IMR-90 (cell line): ENCODE results near the gene ZNF738. TPM values are rescaled to one million over a fixed set of nuclear protein-coding genes. Genes with fewer than 3 reads are reported as not detected.

Experiments
- ATAC-seq: fragments of 200-7000 bp; cut with Tn5 transposase; 2 replicates; pipeline ENCODE4 v1.9.1; 2020; ENCODE audit warnings: low read depth, mild to moderate bottlenecking, moderate library complexity
- BruUV-seq: library from RNA; stranded (reverse); fragments of 400-500 nt; replicated peaks from 2 replicates; lab custom pipeline; 2021; lab: Mats Ljungman, UMichigan
- CTCF ChIA-PET: fragments of 300-600 bp; formaldehyde crosslinking; extraction: SDS; loops from one replicate; lab custom pipeline; 2021; ENCODE audit warnings: antibody characterized with exemption; lab: Yijun Ruan, JAX
- POLR2A ChIA-PET: fragments of 300-600 bp; sonication (Branson Sonifier 250); formaldehyde crosslinking; loops from one replicate; lab custom pipeline; 2022; ENCODE audit warnings: antibody characterized with exemption; ENCODE audit not compliant: unreplicated experiment; lab: Charles Lee
- DNase-seq: peaks from one replicate; pipeline ENCODE4 v3.0.0; 2013
- H2AFZ ChIP-seq: replicated peaks from 2 replicates; pipeline ENCODE3; 2013; ENCODE audit warnings: low read length, mild to moderate bottlenecking; ENCODE audit not compliant: poor library complexity
- H2AK5ac ChIP-seq: 2 replicates; pipeline ENCODE4 v1.6.1; 2013; ENCODE audit warnings: low read depth, low read length, inconsistent platforms
- H2AK9ac ChIP-seq: replicated peaks from 2 replicates; pipeline ENCODE3; 2013; ENCODE audit warnings: mild to moderate bottlenecking, low read depth, low read length, moderate library complexity; ENCODE audit not compliant: poor library complexity
- H2BK120ac ChIP-seq: 2 replicates; pipeline ENCODE4 v1.6.1; 2013; ENCODE audit warnings: low read depth, low read length, inconsistent platforms
- H2BK15ac ChIP-seq: 3 replicates; pipeline ENCODE4 v1.6.1; 2013; ENCODE audit warnings: low read depth, low read length, inconsistent platforms
- H2BK20ac ChIP-seq: 2 replicates; pipeline ENCODE4 v1.6.1; 2013; ENCODE audit warnings: low read depth, mild to moderate bottlenecking, inconsistent platforms, low read length, moderate library complexity
- H2BK5ac ChIP-seq: 2 replicates; pipeline ENCODE4 v1.6.1; 2013; ENCODE audit warnings: mild to moderate bottlenecking, low read depth, low read length, inconsistent platforms; ENCODE audit not compliant: poor library complexity, severe bottlenecking
- H3K14ac ChIP-seq: replicated peaks from 2 replicates; pipeline ENCODE4 v1.6.1; 2013; ENCODE audit warnings: low read depth, low read length, inconsistent platforms
- H3K18ac ChIP-seq: 2 replicates; pipeline ENCODE4 v1.6.1; 2013; ENCODE audit warnings: low read depth, low read length, control low read depth
- H3K23ac ChIP-seq: 2 replicates; pipeline ENCODE4 v1.6.1; 2013; ENCODE audit warnings: low read depth, low read length, inconsistent platforms
- H3K27ac ChIP-seq: 2 replicates; pipeline ENCODE4 v1.5.1; 2013; ENCODE audit warnings: mild to moderate bottlenecking, control low read depth, low read length; ENCODE audit not compliant: insufficient read depth
- H3K27me3 ChIP-seq: 2 replicates; pipeline ENCODE4 v1.6.1; 2013; ENCODE audit warnings: low read length; ENCODE audit not compliant: control insufficient read depth, insufficient read depth
- H3K36me3 ChIP-seq: 2 replicates; pipeline ENCODE4 v1.6.1; 2013; ENCODE audit warnings: low read length, mixed read lengths; ENCODE audit not compliant: control insufficient read depth, insufficient read depth
- H3K4ac ChIP-seq: 2 replicates; pipeline ENCODE4 v1.6.1; 2013; ENCODE audit warnings: low read depth, low read length, inconsistent platforms
- H3K4me1 ChIP-seq: 2 replicates; pipeline ENCODE4 v1.6.1; 2013; ENCODE audit warnings: low read length, mixed read lengths; ENCODE audit not compliant: control insufficient read depth, insufficient read depth
- H3K4me2 ChIP-seq: 2 replicates; pipeline ENCODE4 v1.6.1; 2013; ENCODE audit warnings: low read depth, mild to moderate bottlenecking, control low read depth, low read length, moderate library complexity
- H3K4me3 ChIP-seq: 2 replicates; pipeline ENCODE4 v1.5.1; 2013; ENCODE audit warnings: low read depth, mild to moderate bottlenecking, control low read depth, low read length, moderate library complexity; ENCODE audit not compliant: insufficient read depth
- H3K56ac ChIP-seq: 2 replicates; pipeline ENCODE4 v1.6.1; 2013; ENCODE audit warnings: low read length, inconsistent platforms; ENCODE audit not compliant: insufficient read depth; ENCODE audit errors: extremely low read depth
- H3K79me1 ChIP-seq, 2 experiments: 2 replicates each; pipeline ENCODE4 v1.6.1; 2013; ENCODE audit warnings: low read length in 2 of 2, inconsistent platforms in 1 of 2, low read depth in 1 of 2
- H3K9ac ChIP-seq: 2 replicates; pipeline ENCODE4 v1.6.1; 2013; ENCODE audit warnings: low read depth, low read length, control low read depth
- H3K9me1 ChIP-seq: 2 replicates; pipeline ENCODE4 v1.6.1; 2013; ENCODE audit warnings: low read length, inconsistent platforms; ENCODE audit not compliant: insufficient read depth
- H3K9me3 ChIP-seq: 2 replicates; pipeline ENCODE4 v1.6.1; 2013; ENCODE audit warnings: low read length; ENCODE audit not compliant: control insufficient read depth, insufficient read depth
- H4K20me1 ChIP-seq: 2 replicates; pipeline ENCODE4 v1.6.1; 2013; ENCODE audit warnings: low read length, inconsistent platforms; ENCODE audit not compliant: insufficient read depth
- H4K5ac ChIP-seq: 2 replicates; pipeline ENCODE4 v1.6.1; 2013; ENCODE audit warnings: mild to moderate bottlenecking, low read depth, low read length, control low read depth
- H4K8ac ChIP-seq, 2 experiments: 2 replicates each; pipeline ENCODE4 v1.6.1; 2013; ENCODE audit warnings: low read depth in 2 of 2, low read length in 2 of 2, control low read depth in 1 of 2, inconsistent platforms in 1 of 2
- H4K91ac ChIP-seq: 2 replicates; pipeline ENCODE4 v1.6.1; 2013; ENCODE audit warnings: low read depth, low read length, inconsistent platforms; ENCODE audit not compliant: insufficient read depth
- CTCF ChIP-seq: conservative IDR thresholded peaks from 2 replicates; pipeline ENCODE4 v1.5.1; 2012; ENCODE audit warnings: mild to moderate bottlenecking, low read depth, low read length, improper control_type of control experiment
- RCOR1 ChIP-seq: IDR thresholded peaks from 2 replicates; pipeline ENCODE4 v1.6.1; 2012; ENCODE audit warnings: mild to moderate bottlenecking, low read length, improper control_type of control experiment; ENCODE audit not compliant: insufficient replicate concordance
- WGBS, 2 experiments: methylation state at CpG; one replicate each; pipeline versions ENCODE4 v1.1.5 to v1.1.7; 2013; ENCODE audit warnings: missing lambda C conversion rate in 2 of 2; ENCODE audit not compliant: insufficient read length in 1 of 2; ENCODE audit errors: extremely low coverage in 2 of 2; 5-methylcytosine and 5-hydroxymethylcytosine counted together
- dilution Hi-C: fragments of 300-500 bp; cut with HindIII; formaldehyde crosslinking; loops from one replicate; pipeline ENCODE4 v1.14.3; 2018; ENCODE audit warnings: low sequenced_read_pairs; ENCODE audit not compliant: unreplicated experiment
- in situ Hi-C: fragments of 300-500 bp; cut with MboI; formaldehyde crosslinking; loops from 3 replicates; pipeline ENCODE4 v1.14.3; 2019; ENCODE audit warnings: low sequenced_read_pairs, inconsistent platforms, mixed read lengths
- intact Hi-C: fragments of 100-400 bp; cut with micrococcal nuclease; formaldehyde crosslinking; loops from 2 replicates; pipeline ENCODE4 v1.10.0; 2022
- polyA plus RNA-seq, 3 experiments: library from polyadenylated mRNA; depleted of rRNA; stranded (reverse); fragments of >200 nt; gene quantifications; 2 replicates each; pipeline ENCODE4 v1.2.3, GENCODE V29; 2012; ENCODE audit warnings: low replicate concordance in 1 of 3
- total RNA-seq: library from RNA; depleted of rRNA; stranded (reverse); fragments of >200 nt; gene quantifications from 2 replicates; pipeline ENCODE4 v1.2.3, GENCODE V29; 2012

Gene ZNF738
- total and polyA plus RNA-seq, 2 of the 4 experiments (the other 2 are of a cell fraction), result 2.7 to 7.3 TPM

DNA sequence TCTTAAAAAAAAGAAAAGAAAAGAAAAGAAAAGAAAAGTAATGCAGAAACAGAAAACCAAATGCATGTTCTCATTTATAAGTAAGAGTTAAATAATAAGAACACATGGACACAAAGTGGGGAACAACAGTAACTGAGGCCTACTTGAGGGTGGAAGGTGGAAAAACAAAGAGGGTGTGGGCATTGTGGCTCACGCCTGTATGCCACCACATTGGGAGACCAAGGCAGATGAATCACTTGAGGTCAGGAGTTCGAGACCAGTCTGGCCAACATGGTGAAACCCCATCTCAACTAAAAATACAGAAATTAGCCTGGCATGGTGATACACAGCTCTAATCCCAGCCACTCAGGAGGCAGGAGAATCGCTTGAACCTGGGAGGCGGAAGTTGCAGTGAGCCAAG is 37.7 kb upstream of the ZNF738 start:
- H4K8ac ChIP-seq, result no peak overlapping the region
- intact Hi-C loops, result no loop called here
- H3K23ac ChIP-seq, result no peak overlapping the region
- no TSS peak for BruUV-seq
- H3K27me3 ChIP-seq, result no peaks in the 10 kb centered on the region
- no peak overlapping the region for H2AK9ac ChIP-seq
- no peak overlapping the region for H4K91ac ChIP-seq
- peaks cover 4% of the 10 kb centered on the region; the same call in 1 of the 2 replicates for H4K20me1 ChIP-seq
- no peak overlapping the region for H3K27ac ChIP-seq
- no peak overlapping the region for H3K14ac ChIP-seq
- no peak overlapping the region for H4K5ac ChIP-seq
- no peak overlapping the region for H2AFZ ChIP-seq
- no peak overlapping the region for H3K56ac ChIP-seq
- H3K79me1 ChIP-seq, result peaks cover 3 to 7% of the 10 kb centered on the region in 2 experiments; a peak in 1 of 4 replicates
- no peak overlapping the region for H3K4ac ChIP-seq
- ChIA-PET CTCF (no interaction called here), POLR2A (no interaction called here)
- no peak overlapping the region for H2BK15ac ChIP-seq
- TF ChIP-seq RCOR1, result no peak
- TF ChIP-seq CTCF, result no peak
- no peaks in the 10 kb centered on the region for H3K4me1 ChIP-seq
- H2AK5ac ChIP-seq, result no peak overlapping the region
- H3K4me3 ChIP-seq, result no peak overlapping the region
- dilution Hi-C loops, result no loop called here
- in situ Hi-C loops, result no loop called here
- no CpG with 5 or more reads among the region's 4 CpGs for WGBS, 2 experiments
- DNase-seq (no peak), ATAC-seq (no peak)
- no peak overlapping the region for H3K9ac ChIP-seq
- H3K9me3 ChIP-seq, result peaks cover 5% of the 10 kb centered on the region; the same call in 1 of the 2 replicates
- no peaks in the 10 kb centered on the region for H3K9me1 ChIP-seq
- no peak overlapping the region for H3K4me2 ChIP-seq
- no peak overlapping the region for H2BK20ac ChIP-seq
- no peak overlapping the region for H2BK5ac ChIP-seq
- no peak overlapping the region for H2BK120ac ChIP-seq
- peaks cover 8% of the 10 kb centered on the region for H3K36me3 ChIP-seq
- no peak overlapping the region for H3K18ac ChIP-seq
